IMR-90 (cell line): Measurements from ENCODE around the gene SUN1. TPM values are rescaled to one million over a fixed set of nuclear protein-coding genes. Genes with fewer than 3 reads are reported as not detected.

ENCODE experiments used
- ATAC-seq: fragments of 200-7000 bp; cut with Tn5 transposase; 2 replicates; pipeline ENCODE4 v1.9.1; 2020; ENCODE audit warnings: low read depth, mild to moderate bottlenecking, moderate library complexity
- BruUV-seq: library from RNA; stranded (reverse); fragments of 400-500 nt; replicated peaks from 2 replicates; lab custom pipeline; 2021; lab: Mats Ljungman, UMichigan
- CTCF ChIA-PET: fragments of 300-600 bp; formaldehyde crosslinking; extraction: SDS; loops from one replicate; lab custom pipeline; 2021; ENCODE audit warnings: antibody characterized with exemption; lab: Yijun Ruan, JAX
- POLR2A ChIA-PET: fragments of 300-600 bp; sonication (Branson Sonifier 250); formaldehyde crosslinking; loops from one replicate; lab custom pipeline; 2022; ENCODE audit warnings: antibody characterized with exemption; ENCODE audit not compliant: unreplicated experiment; lab: Charles Lee
- DNase-seq: peaks from one replicate; pipeline ENCODE4 v3.0.0; 2013
- H2AFZ ChIP-seq: replicated peaks from 2 replicates; pipeline ENCODE3; 2013; ENCODE audit warnings: low read length, mild to moderate bottlenecking; ENCODE audit not compliant: poor library complexity
- H2AK5ac ChIP-seq: 2 replicates; pipeline ENCODE4 v1.6.1; 2013; ENCODE audit warnings: low read depth, low read length, inconsistent platforms
- H2AK9ac ChIP-seq: replicated peaks from 2 replicates; pipeline ENCODE3; 2013; ENCODE audit warnings: mild to moderate bottlenecking, low read depth, low read length, moderate library complexity; ENCODE audit not compliant: poor library complexity
- H2BK120ac ChIP-seq: 2 replicates; pipeline ENCODE4 v1.6.1; 2013; ENCODE audit warnings: low read depth, low read length, inconsistent platforms
- H2BK15ac ChIP-seq: 3 replicates; pipeline ENCODE4 v1.6.1; 2013; ENCODE audit warnings: low read depth, low read length, inconsistent platforms
- H2BK20ac ChIP-seq: 2 replicates; pipeline ENCODE4 v1.6.1; 2013; ENCODE audit warnings: low read depth, mild to moderate bottlenecking, inconsistent platforms, low read length, moderate library complexity
- H2BK5ac ChIP-seq: 2 replicates; pipeline ENCODE4 v1.6.1; 2013; ENCODE audit warnings: mild to moderate bottlenecking, low read depth, low read length, inconsistent platforms; ENCODE audit not compliant: poor library complexity, severe bottlenecking
- H3K14ac ChIP-seq: replicated peaks from 2 replicates; pipeline ENCODE4 v1.6.1; 2013; ENCODE audit warnings: low read depth, low read length, inconsistent platforms
- H3K18ac ChIP-seq: 2 replicates; pipeline ENCODE4 v1.6.1; 2013; ENCODE audit warnings: low read depth, low read length, control low read depth
- H3K23ac ChIP-seq: 2 replicates; pipeline ENCODE4 v1.6.1; 2013; ENCODE audit warnings: low read depth, low read length, inconsistent platforms
- H3K27ac ChIP-seq: 2 replicates; pipeline ENCODE4 v1.5.1; 2013; ENCODE audit warnings: mild to moderate bottlenecking, control low read depth, low read length; ENCODE audit not compliant: insufficient read depth
- H3K27me3 ChIP-seq: 2 replicates; pipeline ENCODE4 v1.6.1; 2013; ENCODE audit warnings: low read length; ENCODE audit not compliant: control insufficient read depth, insufficient read depth
- H3K36me3 ChIP-seq: 2 replicates; pipeline ENCODE4 v1.6.1; 2013; ENCODE audit warnings: low read length, mixed read lengths; ENCODE audit not compliant: control insufficient read depth, insufficient read depth
- H3K4ac ChIP-seq: 2 replicates; pipeline ENCODE4 v1.6.1; 2013; ENCODE audit warnings: low read depth, low read length, inconsistent platforms
- H3K4me1 ChIP-seq: 2 replicates; pipeline ENCODE4 v1.6.1; 2013; ENCODE audit warnings: low read length, mixed read lengths; ENCODE audit not compliant: control insufficient read depth, insufficient read depth
- H3K4me2 ChIP-seq: 2 replicates; pipeline ENCODE4 v1.6.1; 2013; ENCODE audit warnings: low read depth, mild to moderate bottlenecking, control low read depth, low read length, moderate library complexity
- H3K4me3 ChIP-seq: 2 replicates; pipeline ENCODE4 v1.5.1; 2013; ENCODE audit warnings: low read depth, mild to moderate bottlenecking, control low read depth, low read length, moderate library complexity; ENCODE audit not compliant: insufficient read depth
- H3K56ac ChIP-seq: 2 replicates; pipeline ENCODE4 v1.6.1; 2013; ENCODE audit warnings: low read length, inconsistent platforms; ENCODE audit not compliant: insufficient read depth; ENCODE audit errors: extremely low read depth
- H3K79me1 ChIP-seq, 2 experiments: 2 replicates each; pipeline ENCODE4 v1.6.1; 2013; ENCODE audit warnings: low read length in 2 of 2, inconsistent platforms in 1 of 2, low read depth in 1 of 2
- H3K9ac ChIP-seq: 2 replicates; pipeline ENCODE4 v1.6.1; 2013; ENCODE audit warnings: low read depth, low read length, control low read depth
- H3K9me1 ChIP-seq: 2 replicates; pipeline ENCODE4 v1.6.1; 2013; ENCODE audit warnings: low read length, inconsistent platforms; ENCODE audit not compliant: insufficient read depth
- H3K9me3 ChIP-seq: 2 replicates; pipeline ENCODE4 v1.6.1; 2013; ENCODE audit warnings: low read length; ENCODE audit not compliant: control insufficient read depth, insufficient read depth
- H4K20me1 ChIP-seq: 2 replicates; pipeline ENCODE4 v1.6.1; 2013; ENCODE audit warnings: low read length, inconsistent platforms; ENCODE audit not compliant: insufficient read depth
- H4K5ac ChIP-seq: 2 replicates; pipeline ENCODE4 v1.6.1; 2013; ENCODE audit warnings: mild to moderate bottlenecking, low read depth, low read length, control low read depth
- H4K8ac ChIP-seq, 2 experiments: 2 replicates each; pipeline ENCODE4 v1.6.1; 2013; ENCODE audit warnings: low read depth in 2 of 2, low read length in 2 of 2, control low read depth in 1 of 2, inconsistent platforms in 1 of 2
- H4K91ac ChIP-seq: 2 replicates; pipeline ENCODE4 v1.6.1; 2013; ENCODE audit warnings: low read depth, low read length, inconsistent platforms; ENCODE audit not compliant: insufficient read depth
- BHLHE40 ChIP-seq: fragments of 150-350 bp; IDR thresholded peaks from 2 replicates; pipeline ENCODE4 v1.6.1; 2016; ENCODE audit warnings: mild to moderate bottlenecking, low read depth, low read length
- CHD1 ChIP-seq: IDR thresholded peaks from 2 replicates; pipeline ENCODE4 v1.6.1; 2012; ENCODE audit warnings: low read depth, low read length, improper control_type of control experiment
- FOS ChIP-seq: fragments of 150-350 bp; IDR thresholded peaks from 2 replicates; pipeline ENCODE4 v1.6.1; 2016; ENCODE audit warnings: low read depth, low read length
- MXI1 ChIP-seq: IDR thresholded peaks from 2 replicates; pipeline ENCODE4 v1.6.1; 2012; ENCODE audit warnings: low read depth, mild to moderate bottlenecking, low read length, moderate library complexity, borderline replicate concordance
- POLR2A ChIP-seq: IDR thresholded peaks from 2 replicates; pipeline ENCODE4 v1.6.1; 2012; ENCODE audit warnings: mild to moderate bottlenecking, low read depth, low read length
- RFX5 ChIP-seq: IDR thresholded peaks from 2 replicates; pipeline ENCODE4 v1.8.0; 2012; ENCODE audit warnings: low read depth, mild to moderate bottlenecking, low read length, moderate library complexity
- SMC3 ChIP-seq: fragments of 150-350 bp; IDR thresholded peaks from 2 replicates; pipeline ENCODE4 v1.6.1; 2016; ENCODE audit warnings: low read depth, mild to moderate bottlenecking, antibody characterized with exemption, low read length, moderate library complexity
- WGBS, 2 experiments: methylation state at CpG; one replicate each; pipeline versions ENCODE4 v1.1.5 to v1.1.7; 2013; ENCODE audit warnings: missing lambda C conversion rate in 2 of 2; ENCODE audit not compliant: insufficient read length in 1 of 2; ENCODE audit errors: extremely low coverage in 2 of 2; 5-methylcytosine and 5-hydroxymethylcytosine counted together
- dilution Hi-C: fragments of 300-500 bp; cut with HindIII; formaldehyde crosslinking; loops from one replicate; pipeline ENCODE4 v1.14.3; 2018; ENCODE audit warnings: low sequenced_read_pairs; ENCODE audit not compliant: unreplicated experiment
- in situ Hi-C: fragments of 300-500 bp; cut with MboI; formaldehyde crosslinking; loops from 3 replicates; pipeline ENCODE4 v1.14.3; 2019; ENCODE audit warnings: low sequenced_read_pairs, inconsistent platforms, mixed read lengths
- intact Hi-C: fragments of 100-400 bp; cut with micrococcal nuclease; formaldehyde crosslinking; loops from 2 replicates; pipeline ENCODE4 v1.10.0; 2022
- polyA plus RNA-seq, 3 experiments: library from polyadenylated mRNA; depleted of rRNA; stranded (reverse); fragments of >200 nt; gene quantifications; 2 replicates each; pipeline ENCODE4 v1.2.3, GENCODE V29; 2012; ENCODE audit warnings: low replicate concordance in 1 of 3
- total RNA-seq: library from RNA; depleted of rRNA; stranded (reverse); fragments of >200 nt; gene quantifications from 2 replicates; pipeline ENCODE4 v1.2.3, GENCODE V29; 2012
- TF ChIP-seq, protein P1 (sequence below): fragments of 150-350 bp; IDR thresholded peaks from 2 replicates; pipeline ENCODE4 v1.6.1; 2017; ENCODE audit warnings: mild to moderate bottlenecking, antibody characterized with exemption, low read length, low read depth
- TF ChIP-seq, protein P2 (sequence below): conservative IDR thresholded peaks from 2 replicates; pipeline ENCODE4 v1.5.1; 2012; ENCODE audit warnings: mild to moderate bottlenecking, low read depth, low read length, improper control_type of control experiment

Gene SUN1
- total and polyA plus RNA-seq, 2 of the 4 experiments (the other 2 are of a cell fraction): 113 to 239 TPM

DNA sequence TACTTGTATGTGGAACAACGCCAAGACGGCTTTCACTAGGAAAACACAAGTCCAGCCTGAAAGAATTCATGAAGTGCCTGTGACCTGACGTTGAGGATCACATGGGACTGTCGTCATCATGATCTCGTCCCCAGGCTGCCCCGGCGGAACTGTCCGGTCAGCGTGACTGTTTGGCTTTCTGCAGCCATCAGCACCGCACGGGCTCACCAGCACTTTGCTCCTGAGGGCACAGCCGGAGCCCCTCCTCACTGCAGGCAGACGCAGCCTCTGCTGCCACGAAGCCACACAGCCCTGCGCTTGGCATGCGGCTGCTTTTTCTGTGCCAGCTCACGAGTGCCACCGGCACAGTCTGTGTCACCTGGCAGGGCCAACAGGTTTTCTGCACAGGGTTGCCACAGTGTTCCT lies 34.7 kb downstream of the SUN1 start (continued):
- 0 out of 2 replicates have a peak, but pooled peaks have one; percentile 11 for TF ChIP-seq FOS

DNA sequence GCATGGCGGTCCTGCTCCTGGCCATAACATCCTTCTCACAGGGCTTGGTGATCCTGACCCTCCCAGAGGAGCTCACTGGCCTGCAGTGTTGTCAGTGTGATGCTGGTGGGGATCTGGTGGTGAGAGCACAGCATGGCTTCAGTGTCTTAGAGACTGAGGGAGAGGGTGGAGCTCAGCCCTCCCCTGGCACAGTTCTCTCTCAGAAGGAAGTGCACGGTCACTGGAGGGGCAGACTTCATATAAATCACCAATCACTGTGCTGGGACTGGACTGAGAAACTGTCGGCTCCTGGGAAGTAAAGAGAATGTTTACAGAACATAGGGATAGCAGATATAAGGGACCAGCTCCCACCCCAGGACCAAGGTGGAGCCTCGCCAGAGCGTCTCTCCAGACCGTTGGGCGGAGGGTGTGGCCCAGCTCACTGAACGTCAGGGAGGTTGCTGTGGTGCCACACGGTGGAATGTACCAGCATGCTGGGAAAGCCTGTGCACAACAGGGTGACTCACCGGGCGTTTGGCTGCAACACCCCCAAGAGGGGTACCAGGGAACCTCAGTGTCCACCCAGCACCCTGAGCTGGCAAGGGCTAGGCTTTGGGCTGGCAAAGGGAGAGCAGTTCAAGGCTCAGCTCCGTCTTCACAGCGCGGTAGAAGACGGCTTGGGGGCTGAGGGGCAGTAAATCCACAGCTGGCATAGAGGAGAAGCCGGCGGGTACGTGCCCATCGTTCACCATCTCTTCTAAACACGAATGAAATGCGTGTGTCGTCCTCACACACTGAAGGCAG lies 35.3 kb downstream of the SUN1 start:
- H3K18ac ChIP-seq: peak overlapping the region; percentile 15
- H4K5ac ChIP-seq: peak overlapping the region; percentile 3; the same call in 1 of the 2 replicates
- in situ Hi-C loops: no loop called here
- 0 out of 2 replicates have a peak overlapping the region, but pooled peaks have one; percentile 12 for H3K9ac ChIP-seq
- peak overlapping the region; percentile 92 for H2AK9ac ChIP-seq
- peak overlapping the region; percentile 84 for H2BK20ac ChIP-seq
- H3K4me3 ChIP-seq: no peak overlapping the region
- CTCF ChIA-PET: interaction anchor here (0.8 to 1.3 kb wide), 3 partner anchors 9 to 81 kb away, joined by 3 to 4 read pairs (median 3); no protein-coding TSS in a partner anchor
- H3K27me3 ChIP-seq: no peaks in the 10 kb centered on the region
- H3K14ac ChIP-seq: peak overlapping the region; percentile 42
- 71% methylated on average over 15 of the region's 22 CpGs; no CpG with 5 or more reads in 1 of the 2 experiments for WGBS, 2 experiments
- H3K79me1 ChIP-seq: peaks cover 8 to 39% of the 10 kb centered on the region in 2 experiments
- peak overlapping the region; percentile 72 for H2AFZ ChIP-seq
- dilution Hi-C loops: no loop called here
- H3K9me3 ChIP-seq: no peaks in the 10 kb centered on the region
- peak overlapping the region; percentile 69 for H2BK5ac ChIP-seq
- peak overlapping the region; percentile 85 for H3K4ac ChIP-seq
- H3K9me1 ChIP-seq: peaks cover 10% of the 10 kb centered on the region; the same call in 1 of the 2 replicates
- BruUV-seq: no TSS peak
- intact Hi-C loops: no loop called here
- peak; percentile 54 for DNase-seq
- peak; percentile 73 for ATAC-seq
- peaks cover 45% of the 10 kb centered on the region for H3K36me3 ChIP-seq
- peak overlapping the region; percentile 30; the same call in 1 of the 2 replicates for H3K4me2 ChIP-seq
- peak overlapping the region; percentile 82 for H4K91ac ChIP-seq
- H2BK15ac ChIP-seq: 0 out of 3 replicates have a peak overlapping the region, but pooled peaks have one; percentile 24
- POLR2A ChIA-PET: no interaction called here
- peak overlapping the region; percentile 79 for H2BK120ac ChIP-seq
- peak overlapping the region; percentile 22; the same call in 1 of the 2 replicates for H3K56ac ChIP-seq
- no peak for TF ChIP-seq RFX5
- TF ChIP-seq, protein P1, sequence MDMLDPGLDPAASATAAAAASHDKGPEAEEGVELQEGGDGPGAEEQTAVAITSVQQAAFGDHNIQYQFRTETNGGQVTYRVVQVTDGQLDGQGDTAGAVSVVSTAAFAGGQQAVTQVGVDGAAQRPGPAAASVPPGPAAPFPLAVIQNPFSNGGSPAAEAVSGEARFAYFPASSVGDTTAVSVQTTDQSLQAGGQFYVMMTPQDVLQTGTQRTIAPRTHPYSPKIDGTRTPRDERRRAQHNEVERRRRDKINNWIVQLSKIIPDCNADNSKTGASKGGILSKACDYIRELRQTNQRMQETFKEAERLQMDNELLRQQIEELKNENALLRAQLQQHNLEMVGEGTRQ: no peak
- no peak for TF ChIP-seq BHLHE40
- TF ChIP-seq SMC3: 0 out of 2 replicates have a peak, but pooled peaks have one; percentile 3
- TF ChIP-seq CHD1: no peak
- no peak for TF ChIP-seq FOS
- peak; percentile 47; the same call in 1 of the 2 replicates for TF ChIP-seq MXI1
- TF ChIP-seq, protein P2, sequence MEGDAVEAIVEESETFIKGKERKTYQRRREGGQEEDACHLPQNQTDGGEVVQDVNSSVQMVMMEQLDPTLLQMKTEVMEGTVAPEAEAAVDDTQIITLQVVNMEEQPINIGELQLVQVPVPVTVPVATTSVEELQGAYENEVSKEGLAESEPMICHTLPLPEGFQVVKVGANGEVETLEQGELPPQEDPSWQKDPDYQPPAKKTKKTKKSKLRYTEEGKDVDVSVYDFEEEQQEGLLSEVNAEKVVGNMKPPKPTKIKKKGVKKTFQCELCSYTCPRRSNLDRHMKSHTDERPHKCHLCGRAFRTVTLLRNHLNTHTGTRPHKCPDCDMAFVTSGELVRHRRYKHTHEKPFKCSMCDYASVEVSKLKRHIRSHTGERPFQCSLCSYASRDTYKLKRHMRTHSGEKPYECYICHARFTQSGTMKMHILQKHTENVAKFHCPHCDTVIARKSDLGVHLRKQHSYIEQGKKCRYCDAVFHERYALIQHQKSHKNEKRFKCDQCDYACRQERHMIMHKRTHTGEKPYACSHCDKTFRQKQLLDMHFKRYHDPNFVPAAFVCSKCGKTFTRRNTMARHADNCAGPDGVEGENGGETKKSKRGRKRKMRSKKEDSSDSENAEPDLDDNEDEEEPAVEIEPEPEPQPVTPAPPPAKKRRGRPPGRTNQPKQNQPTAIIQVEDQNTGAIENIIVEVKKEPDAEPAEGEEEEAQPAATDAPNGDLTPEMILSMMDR: peak; percentile 11; the same call in 1 of the 2 replicates
- no peak; the same call in 1 of the 2 replicates for TF ChIP-seq POLR2A
- H3K23ac ChIP-seq: peak overlapping the region; percentile 91
- peak overlapping the region; percentile 70 for H3K27ac ChIP-seq
- peak overlapping the region; percentile 14 to 82; a peak in 3 of 4 replicates for H4K8ac ChIP-seq
- H2AK5ac ChIP-seq: peak overlapping the region; percentile 97
- H3K4me1 ChIP-seq: peaks cover 12% of the 10 kb centered on the region
- H4K20me1 ChIP-seq: peaks cover 11% of the 10 kb centered on the region; the same call in 1 of the 2 replicates
